Upper lobe of right lung (tissue), 1 donor: ENCODE results near the gene VSIR. TPM values are rescaled to one million over a fixed set of nuclear protein-coding genes. Genes with fewer than 3 reads are reported as not detected.

Source experiments
- ATAC-seq: fragments of 200-7000 bp; cut with Tn5 transposase; one replicate; pipeline ENCODE4 v1.9.1; 2020; ENCODE audit warnings: mild to moderate bottlenecking, moderate library complexity
- DNase-seq: peaks from one replicate; pipeline ENCODE4 v3.0.0-alpha.2; 2020
- H3K27ac ChIP-seq: fragments of 200-600 bp; one replicate; pipeline ENCODE4 v1.8.0; 2022
- H3K27me3 ChIP-seq: fragments of 200-600 bp; one replicate; pipeline ENCODE4 v1.8.0; 2022; ENCODE audit warnings: mild to moderate bottlenecking
- H3K36me3 ChIP-seq: fragments of 200-600 bp; one replicate; pipeline ENCODE4 v1.8.0; 2022
- H3K4me1 ChIP-seq: fragments of 200-600 bp; one replicate; pipeline ENCODE4 v1.8.0; 2022
- H3K4me3 ChIP-seq: fragments of 200-600 bp; one replicate; pipeline ENCODE4 v1.8.0; 2022; ENCODE audit warnings: mild to moderate bottlenecking
- H3K9me3 ChIP-seq: fragments of 200-600 bp; one replicate; pipeline ENCODE4 v1.8.0; 2022
- intact Hi-C: fragments of 100-400 bp; cut with DNase I; formaldehyde crosslinking; loops from one replicate; pipeline ENCODE4 v1.11.0; 2022
- total RNA-seq: library from RNA; stranded (reverse); fragmentation: NEBNext Ultra II Directional; extraction: Animal tissue kit (Norgen Biotek cat#: 25700); gene quantifications from one replicate; pipeline ENCODE4 v1.2.1, GENCODE V29; 2021
- TF ChIP-seq, protein P1 (sequence below): fragments of 200-600 bp; IDR thresholded peaks from one replicate; pipeline ENCODE4 v1.8.0; 2022; ENCODE audit warnings: antibody characterized with exemption
- donor health status: DM: no; HTN: yes; CAD: no; lungs with severe emphysema.

The VSIR gene
- total RNA-seq, 1 donor from 2014 or later, result 128 TPM

DNA sequence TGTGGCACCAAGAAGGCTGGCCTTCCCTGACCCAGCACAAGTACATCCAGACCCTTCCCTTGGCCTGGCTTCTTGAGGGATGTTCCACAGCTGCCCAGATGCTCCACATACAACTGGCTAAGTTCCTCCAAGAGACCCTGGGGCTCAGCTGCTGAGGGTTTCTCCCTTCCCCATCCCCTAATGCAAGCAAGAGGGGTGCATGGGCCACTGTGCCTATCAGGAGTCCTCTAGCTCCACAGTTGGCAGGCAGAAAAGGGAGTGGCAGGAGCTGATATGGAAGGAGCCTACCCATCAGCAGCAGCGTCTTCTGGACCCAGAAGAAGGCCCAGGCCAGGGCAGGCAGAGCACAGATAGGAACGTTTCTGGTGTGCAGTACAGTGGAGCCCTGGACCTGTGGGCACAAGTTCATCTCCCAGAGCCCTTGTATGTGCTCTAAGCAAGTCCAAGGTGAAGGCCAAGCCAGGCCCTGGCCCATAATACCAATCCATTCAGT lies 26.2 kb downstream of the VSIR start:
- Histone ChIP-seq H3K9me3 (no peaks in the 10 kb centered on the region), H3K4me1 (peaks cover 60% of the 10 kb centered on the region), H3K36me3 (peaks cover 11% of the 10 kb centered on the region), H3K27me3 (no peaks in the 10 kb centered on the region), H3K4me3 (no peak overlapping the region), H3K27ac (peak overlapping the region; percentile 88)
- DNase-seq (no peak), ATAC-seq (no peak)
- TF ChIP-seq, protein P1, sequence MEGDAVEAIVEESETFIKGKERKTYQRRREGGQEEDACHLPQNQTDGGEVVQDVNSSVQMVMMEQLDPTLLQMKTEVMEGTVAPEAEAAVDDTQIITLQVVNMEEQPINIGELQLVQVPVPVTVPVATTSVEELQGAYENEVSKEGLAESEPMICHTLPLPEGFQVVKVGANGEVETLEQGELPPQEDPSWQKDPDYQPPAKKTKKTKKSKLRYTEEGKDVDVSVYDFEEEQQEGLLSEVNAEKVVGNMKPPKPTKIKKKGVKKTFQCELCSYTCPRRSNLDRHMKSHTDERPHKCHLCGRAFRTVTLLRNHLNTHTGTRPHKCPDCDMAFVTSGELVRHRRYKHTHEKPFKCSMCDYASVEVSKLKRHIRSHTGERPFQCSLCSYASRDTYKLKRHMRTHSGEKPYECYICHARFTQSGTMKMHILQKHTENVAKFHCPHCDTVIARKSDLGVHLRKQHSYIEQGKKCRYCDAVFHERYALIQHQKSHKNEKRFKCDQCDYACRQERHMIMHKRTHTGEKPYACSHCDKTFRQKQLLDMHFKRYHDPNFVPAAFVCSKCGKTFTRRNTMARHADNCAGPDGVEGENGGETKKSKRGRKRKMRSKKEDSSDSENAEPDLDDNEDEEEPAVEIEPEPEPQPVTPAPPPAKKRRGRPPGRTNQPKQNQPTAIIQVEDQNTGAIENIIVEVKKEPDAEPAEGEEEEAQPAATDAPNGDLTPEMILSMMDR, result no peak
- intact Hi-C loops, result no loop called here

- intact Hi-C loops, result no loop called here
Measured at GRCh38 chr10:71746344-71747037, 26.8 kb downstream of the VSIR start.

DNA sequence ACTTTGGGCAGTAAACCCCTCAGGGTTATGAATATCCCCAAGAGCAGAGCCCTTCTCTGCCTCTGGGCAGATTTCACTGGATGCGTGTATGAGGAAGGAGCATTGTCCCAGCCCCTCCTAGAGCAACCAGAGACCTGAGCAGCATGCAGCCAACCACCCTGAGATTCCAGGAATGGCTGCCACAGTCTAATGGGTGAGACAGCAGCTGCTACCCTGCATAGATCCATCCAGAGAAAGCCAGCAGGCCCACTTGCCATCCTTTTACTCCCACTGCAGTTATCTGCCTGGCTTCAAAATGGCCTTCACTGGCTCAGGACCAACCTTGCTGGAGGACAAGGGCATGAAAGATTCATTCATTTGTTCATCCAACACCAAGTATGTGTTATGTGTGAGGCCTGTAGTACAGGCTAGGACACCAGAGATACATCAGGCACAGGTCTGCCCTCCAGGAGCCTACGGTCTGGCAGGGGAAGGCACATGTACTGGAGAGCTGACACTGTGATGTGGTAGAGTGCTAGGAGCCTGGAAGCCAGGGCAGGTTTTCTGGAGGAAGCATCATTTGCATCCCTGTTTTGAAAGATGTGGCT lies 27.6 kb downstream of the VSIR start:
- TF ChIP-seq, protein P1, result no peak
- peaks cover 51% of the 10 kb centered on the region for H3K4me1 ChIP-seq
- no peaks in the 10 kb centered on the region for H3K27me3 ChIP-seq
- no peak overlapping the region for H3K4me3 ChIP-seq
- DNase-seq (no peak), ATAC-seq (no peak)
- H3K9me3 ChIP-seq, result no peaks in the 10 kb centered on the region
- intact Hi-C loops, result no loop called here
- H3K36me3 ChIP-seq, result peaks cover 5% of the 10 kb centered on the region
- H3K27ac ChIP-seq, result peak overlapping the region; percentile 88

More at GRCh38 chr10:71746344-71747037, 26.8 kb downstream of the VSIR start:
- H3K9me3 ChIP-seq, result no peaks in the 10 kb centered on the region
- H3K4me3 ChIP-seq, result no peak overlapping the region
- peaks cover 6% of the 10 kb centered on the region for H3K36me3 ChIP-seq
- ATAC-seq (peak; percentile 61), DNase-seq (no peak)
- TF ChIP-seq, protein P1, result peak; percentile 25
- H3K4me1 ChIP-seq, result peaks cover 54% of the 10 kb centered on the region
- H3K27me3 ChIP-seq, result no peaks in the 10 kb centered on the region
- H3K27ac ChIP-seq, result peak overlapping the region; percentile 88

- Histone ChIP-seq H3K9me3 (no peaks in the 10 kb centered on the region), H3K27ac (peak overlapping the region; percentile 88), H3K27me3 (no peaks in the 10 kb centered on the region), H3K36me3 (no peaks in the 10 kb centered on the region), H3K4me3 (no peak overlapping the region), H3K4me1 (peaks cover 48% of the 10 kb centered on the region)
- intact Hi-C loops, result no loop called here
- ATAC-seq, result no peak
- DNase-seq, result no peak
- TF ChIP-seq, protein P1, result no peak
Measured at GRCh38 chr10:71744897-71745663, 28.2 kb downstream of the VSIR start.

DNA sequence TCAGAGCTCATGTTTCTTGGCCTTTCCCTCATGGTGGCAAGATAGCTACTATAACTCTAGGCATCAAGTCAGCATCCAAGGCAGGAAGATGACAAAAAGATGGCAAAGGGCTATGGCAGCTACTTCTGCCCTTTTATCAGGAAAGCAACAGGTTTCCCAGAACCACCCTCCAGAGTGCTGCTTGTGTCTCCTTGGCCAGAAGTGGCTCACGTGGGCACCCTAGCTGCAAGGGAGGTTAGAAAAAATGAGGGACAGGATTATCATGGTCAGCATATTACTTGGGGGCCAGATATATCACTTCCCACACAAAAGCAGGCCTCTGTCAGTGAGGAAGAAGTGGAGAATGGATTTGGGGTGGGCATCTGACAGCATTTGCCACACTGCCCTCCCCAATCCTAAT lies 29.5 kb downstream of the VSIR start:
- Histone ChIP-seq H3K27me3 (no peaks in the 10 kb centered on the region), H3K36me3 (no peaks in the 10 kb centered on the region), H3K4me3 (no peak overlapping the region), H3K4me1 (peaks cover 40% of the 10 kb centered on the region), H3K27ac (no peak overlapping the region), H3K9me3 (no peaks in the 10 kb centered on the region)
- intact Hi-C loops, result no loop called here
- TF ChIP-seq, protein P1, result no peak
- DNase-seq (no peak), ATAC-seq (no peak)
